SHP77 treated with DMSO at 0.1 percent for 48 hours (cell line): ENCODE measurements around the gene DHX58.

ENCODE experiments used
- DNase-seq: peaks from one replicate; lab custom pipeline; 2025; lab: John Stamatoyannopoulos, UW

The DHX58 gene

DNA sequence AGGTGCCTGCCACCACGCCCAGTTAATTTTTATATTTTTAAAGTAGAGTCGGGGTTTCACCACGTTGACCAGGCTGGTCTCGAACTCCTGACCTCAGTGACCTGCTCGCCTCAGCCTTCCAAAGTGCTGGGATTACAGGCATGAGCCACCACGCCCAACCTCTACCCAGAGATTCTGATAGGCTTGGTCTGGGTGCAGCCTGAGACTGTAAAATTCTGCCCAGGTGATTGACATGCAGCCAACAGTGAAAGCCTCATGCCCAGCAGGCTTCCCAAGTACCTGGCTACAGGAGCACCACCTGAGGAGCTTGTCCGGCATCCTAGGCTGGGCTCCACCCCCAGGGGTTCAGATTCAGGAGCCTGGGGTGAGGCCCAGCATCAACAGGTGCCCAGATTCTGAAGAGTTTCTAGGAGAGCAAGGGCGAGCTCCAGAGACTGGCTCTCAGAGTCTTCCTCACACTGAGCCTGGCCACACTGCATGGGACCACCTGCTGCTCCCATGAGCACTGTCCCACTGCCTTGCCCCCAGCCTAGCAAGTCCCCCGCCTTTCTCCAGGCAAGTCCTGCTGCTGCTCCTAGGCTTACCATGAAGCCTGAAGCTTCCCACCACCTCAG is 30.9 kb downstream of the DHX58 start:
- no peak for DNase-seq

DNA sequence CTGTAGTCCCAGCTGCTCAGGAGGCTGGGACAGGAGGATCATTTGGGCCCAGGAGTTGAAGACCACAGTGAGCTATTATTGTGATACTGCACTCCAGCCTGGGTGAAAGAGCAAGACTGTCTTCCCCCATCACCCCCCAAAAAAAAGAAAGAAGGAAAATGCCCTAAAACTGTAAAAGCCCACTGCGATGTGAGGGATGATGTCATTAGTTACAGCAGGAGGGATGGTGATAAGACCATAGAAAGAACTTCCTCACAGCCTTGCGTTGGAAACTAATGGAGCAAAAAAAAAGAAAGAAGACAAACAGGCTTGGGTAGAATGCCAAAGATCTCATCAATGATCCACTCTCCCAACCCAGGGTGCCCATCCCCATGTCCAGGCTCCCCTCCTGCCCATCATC is 33.0 kb downstream of the DHX58 start:
- DNase-seq: no peak

DNA sequence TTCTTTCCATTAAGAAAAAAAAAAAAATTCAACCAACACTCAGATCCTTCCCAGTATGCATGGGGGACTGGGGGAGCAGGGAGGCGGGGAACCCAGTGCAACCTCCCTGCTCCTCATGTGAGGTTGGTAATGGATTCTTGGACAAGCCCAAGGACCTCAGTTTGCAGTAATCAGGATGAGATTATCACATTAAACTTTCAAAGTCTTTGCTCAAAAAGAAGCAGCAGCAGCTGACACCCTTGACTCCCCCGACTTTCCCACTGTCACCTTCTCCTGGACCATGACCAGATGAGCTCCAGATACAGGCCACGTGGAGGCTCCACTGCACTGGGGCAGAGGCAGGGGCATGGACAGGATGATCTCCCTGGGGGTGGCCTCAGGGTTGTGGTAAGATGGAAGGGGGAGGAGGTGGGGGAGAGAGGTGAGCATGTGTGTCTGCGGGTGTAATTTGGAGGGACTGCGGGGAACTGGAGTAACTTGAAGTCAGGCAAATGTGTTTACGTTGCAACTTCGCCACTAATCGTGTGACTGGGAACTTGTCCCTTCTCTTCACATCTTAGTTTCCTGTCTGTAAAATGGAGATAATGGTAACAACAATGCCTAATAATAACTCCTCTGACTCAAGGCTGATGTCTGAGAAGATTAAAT is 34.0 kb downstream of the DHX58 start:
- no peak for DNase-seq

DNA sequence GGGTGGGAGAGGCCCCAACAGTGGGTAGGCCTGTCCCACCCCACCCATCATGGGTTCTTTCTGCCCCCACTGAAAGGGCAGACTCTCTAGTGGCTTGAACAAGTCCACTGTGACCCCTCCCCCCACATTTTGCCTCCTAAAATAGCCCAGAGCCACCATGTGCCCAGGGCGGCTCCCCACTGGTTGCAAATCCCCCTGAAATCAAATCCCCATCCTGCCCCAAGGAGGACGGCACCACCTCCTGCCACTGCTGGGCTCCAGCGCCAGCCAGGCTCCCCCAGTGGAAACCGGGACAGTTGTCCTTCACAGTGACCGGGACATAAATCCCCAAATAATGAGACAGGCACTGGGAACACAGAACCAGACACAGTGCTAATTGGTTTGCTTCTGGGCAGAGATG is 34.8 kb downstream of the DHX58 start:
- DNase-seq: no peak

DNA sequence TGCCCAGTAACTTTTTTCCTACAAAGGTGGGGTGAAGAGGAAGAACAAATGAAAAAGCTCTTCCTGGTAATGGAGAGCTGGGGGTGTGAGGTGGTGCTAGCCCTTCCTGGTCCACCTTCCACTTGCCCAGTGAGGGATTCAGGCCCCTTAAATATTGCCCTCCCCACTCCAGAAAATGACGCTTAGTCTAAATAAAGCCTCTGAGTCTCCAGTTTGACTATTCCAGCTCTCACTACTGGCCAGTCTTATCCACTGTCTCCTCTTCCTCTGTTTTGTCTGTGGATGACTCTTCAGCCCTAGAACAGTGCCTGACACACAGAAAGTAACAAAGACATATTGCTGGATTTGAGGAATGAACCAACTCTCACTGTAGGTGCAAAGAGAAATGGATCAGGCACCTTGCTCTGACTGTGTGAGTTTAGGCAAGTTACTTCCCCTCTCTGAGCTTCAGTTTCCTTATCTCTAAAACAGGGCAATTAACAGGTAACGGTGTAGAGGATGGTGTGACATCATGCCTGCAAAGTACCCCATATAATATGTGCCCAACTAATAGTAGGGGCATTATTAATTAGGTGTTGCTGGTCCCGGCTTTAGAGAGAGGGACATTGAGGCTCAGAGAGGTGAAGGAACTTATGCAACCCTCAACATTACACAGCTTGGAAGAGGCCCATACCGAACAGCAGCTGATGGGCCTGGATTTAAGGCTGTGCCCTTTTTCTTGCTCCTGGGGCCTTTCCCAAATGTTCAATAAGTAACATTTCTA is 35.5 kb downstream of the DHX58 start:
- no peak for DNase-seq

- DNase-seq: no peak
These were observed 36.7 kb downstream of the DHX58 start for GRCh38 chr17:42075789-42076188.

GRCh38 chr17:42072323-42073187 is 40.0 kb downstream of the DHX58 start:
- DNase-seq: no peak

- no peak for DNase-seq
These were observed 40.7 kb downstream of the DHX58 start for GRCh38 chr17:42071810-42072209.

- no peak for DNase-seq
These were observed 43.5 kb downstream of the DHX58 start for GRCh38 chr17:42068979-42069378.

- DNase-seq: peak; percentile 47
These were observed 45.0 kb downstream of the DHX58 start for GRCh38 chr17:42067371-42068091.

- no peak for DNase-seq
These were observed 47.3 kb downstream of the DHX58 start for GRCh38 chr17:42065201-42065600.

- no peak for DNase-seq
These were observed 49.8 kb downstream of the DHX58 start for GRCh38 chr17:42062681-42063080.

DNA sequence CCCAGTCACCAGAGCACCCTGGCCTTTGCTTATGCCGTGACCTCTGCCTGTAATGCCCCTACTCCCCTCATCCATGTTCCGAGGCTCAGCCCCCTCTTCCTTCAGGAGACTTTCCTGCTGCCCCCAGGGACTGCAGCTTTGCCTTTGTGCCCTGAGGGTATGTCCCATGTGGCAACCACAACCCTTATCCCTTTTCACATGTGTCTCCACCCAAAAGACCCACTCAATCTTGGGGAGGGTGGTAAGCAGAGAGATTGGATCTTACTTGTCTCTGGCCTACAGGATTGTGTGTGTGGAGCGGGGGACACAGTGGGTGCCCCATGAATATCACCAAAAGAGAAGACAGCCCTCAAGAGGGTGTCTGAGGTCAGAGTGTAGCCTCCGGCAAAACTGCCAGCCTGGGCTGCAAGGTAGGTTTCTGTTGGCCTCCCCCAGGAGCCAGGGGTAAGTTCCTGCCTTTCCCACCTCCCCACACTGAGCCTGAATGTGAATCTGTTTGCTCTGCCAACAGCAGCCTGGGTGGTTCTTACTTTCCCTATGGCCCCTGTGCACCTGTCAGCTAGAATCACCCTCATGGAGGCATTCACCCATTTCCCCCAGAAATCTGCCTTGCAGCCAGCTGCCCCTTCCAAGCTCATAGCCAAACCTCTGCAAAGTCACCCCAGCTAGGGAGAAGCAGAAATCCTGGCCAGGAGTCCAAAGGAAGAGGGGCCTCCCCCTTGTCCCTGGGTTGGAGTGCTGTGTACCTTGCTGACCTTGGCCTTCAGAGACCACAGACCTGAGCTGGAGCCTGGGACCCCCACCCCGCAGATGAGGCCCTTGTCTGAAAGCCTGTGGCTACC is 50.6 kb downstream of the DHX58 start:
- DNase-seq: no peak

GRCh38 chr17:42060231-42060630 is 52.3 kb downstream of the DHX58 start:
- DNase-seq: no peak

GRCh38 chr17:42059815-42060214 is 52.7 kb downstream of the DHX58 start:
- no peak for DNase-seq

- DNase-seq: no peak
These were observed 54.5 kb downstream of the DHX58 start for GRCh38 chr17:42058063-42058462.

DNA sequence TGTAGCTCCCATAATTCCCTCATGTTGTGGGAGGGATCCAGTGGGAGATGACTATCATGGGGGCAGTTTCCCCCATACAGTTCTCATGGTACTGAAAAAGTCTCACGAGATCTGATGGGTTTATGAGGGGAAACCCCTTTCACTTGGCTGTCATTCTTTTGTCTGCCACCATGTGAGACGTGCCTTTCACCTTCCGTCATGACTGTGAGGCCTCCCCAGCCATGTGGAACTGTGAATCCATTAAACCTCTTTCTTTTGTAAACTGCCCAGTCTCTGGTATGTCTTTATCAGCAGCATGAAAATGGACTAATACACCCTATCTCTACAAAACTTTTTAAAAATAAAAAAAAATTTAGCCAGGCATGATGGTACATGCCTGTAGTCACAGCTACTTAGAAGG is 55.9 kb downstream of the DHX58 start:
- DNase-seq: no peak

DNA sequence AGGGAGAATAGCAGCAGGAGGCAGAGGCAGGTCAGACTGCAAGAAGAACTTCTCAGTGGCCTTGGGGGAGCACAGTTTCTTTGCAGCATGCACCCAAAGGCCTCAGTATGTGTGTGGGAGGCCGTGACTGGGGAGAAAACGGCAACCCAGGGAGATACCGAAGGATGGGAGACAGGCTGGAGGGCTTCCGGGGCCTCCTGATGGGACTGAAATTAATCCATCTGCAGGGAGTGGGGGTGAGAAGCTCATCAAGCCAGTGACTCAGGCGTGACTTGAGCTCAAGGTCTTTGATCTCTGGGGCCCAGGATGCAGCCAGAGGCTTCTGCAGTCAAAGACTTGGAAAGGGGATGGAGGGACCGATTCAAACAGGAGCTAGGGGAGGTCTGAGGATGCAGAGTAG is 57.0 kb downstream of the DHX58 start:
- no peak for DNase-seq

DNA sequence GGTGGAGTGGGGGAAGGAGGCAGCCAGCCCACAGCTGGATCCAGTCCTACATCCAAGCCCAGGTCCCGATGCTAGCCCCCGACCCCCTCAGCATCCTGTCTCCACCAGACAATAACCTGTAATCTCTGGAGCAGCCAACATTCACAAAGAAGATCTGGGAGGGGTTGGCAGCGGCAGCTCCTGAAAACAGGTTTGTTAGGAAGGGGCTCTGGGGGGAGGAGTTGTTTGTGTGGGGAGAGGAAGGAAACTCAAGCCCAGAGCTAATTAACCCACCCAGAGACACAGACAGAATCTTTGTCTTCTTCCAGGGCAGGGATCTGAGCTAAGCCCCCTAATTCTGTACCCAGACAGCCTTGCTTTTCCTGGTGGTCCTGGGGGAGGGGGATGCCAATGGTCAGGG is 57.5 kb downstream of the DHX58 start:
- no peak for DNase-seq

- no peak for DNase-seq
These were observed 58.6 kb downstream of the DHX58 start for GRCh38 chr17:42053731-42054500.
